ENCODE data around the gene PGAM5. TPM values are rescaled to one million over a fixed set of nuclear protein-coding genes. Genes with fewer than 3 reads are reported as not detected.

Gene PGAM5
- total and polyA plus RNA-seq, 10 of the 15 experiments (the other 5 are each of a cell fraction or from before 2014, with no cell fraction given), result 8.2 to 90.9 (median 45.3) TPM

- TF ChIP-seq ZNF687 (IDR thresholded peaks at IDR 0.05) (peak; percentile 77), PAX5 (IDR thresholded peaks at IDR 0.05; ENCODE audit: borderline replicate concordance, low read depth, low read length) (peak; percentile 79), ZSCAN29 (IDR thresholded peaks at IDR 0.05) (no peak)
- TF ChIP-seq, protein P1, sequence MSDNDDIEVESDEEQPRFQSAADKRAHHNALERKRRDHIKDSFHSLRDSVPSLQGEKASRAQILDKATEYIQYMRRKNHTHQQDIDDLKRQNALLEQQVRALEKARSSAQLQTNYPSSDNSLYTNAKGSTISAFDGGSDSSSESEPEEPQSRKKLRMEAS (IDR thresholded peaks at IDR 0.05; ENCODE audit: low read depth, low read length), result peak; percentile 89
Measured at GRCh38 chr12:132710405-132711079, at the start of gene PGAM5 (continued).

DNA sequence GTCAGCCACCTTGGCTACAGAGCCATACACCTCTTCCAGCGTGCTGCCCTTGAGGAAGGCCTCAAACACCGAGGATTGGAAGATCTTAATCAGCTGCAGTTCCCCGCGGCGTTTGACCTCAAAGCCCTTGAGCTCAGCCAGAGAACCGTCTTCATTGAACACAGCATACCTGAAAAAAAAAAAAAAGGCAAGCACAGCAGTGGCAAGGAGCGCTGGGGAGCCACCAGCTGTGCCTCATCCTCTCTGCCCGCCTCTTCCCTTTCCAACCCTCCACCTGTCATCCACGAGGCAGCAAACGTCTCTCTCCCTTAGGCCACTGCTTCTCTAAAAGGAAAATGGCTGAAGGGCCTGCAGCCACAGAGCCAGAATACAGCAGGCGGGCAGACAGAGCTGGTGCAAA lies 49.6 kb upstream of the PGAM5 start:
- ATAC-seq, result no peak
- H3K4me1 ChIP-seq (ENCODE audit: control insufficient read depth, insufficient read depth, low read length), result no peaks in the 10 kb centered on the region
- H3K27ac ChIP-seq (ENCODE audit: control insufficient read depth, insufficient read depth), result no peak overlapping the region
- H4K20me1 ChIP-seq (ENCODE audit: control insufficient read depth, insufficient read depth), result no peaks in the 10 kb centered on the region
- FAIRE-seq, result no peak
- no peak overlapping the region for H3K4me2 ChIP-seq (ENCODE audit: control insufficient read depth, insufficient read depth)
- TF ChIP-seq POLR2A (IDR thresholded peaks at IDR 0.05; ENCODE audit: low read depth, low read length), result 0 out of 2 replicates have a peak, but pooled peaks have one; percentile 5
- no peak for TF ChIP-seq DPF2 (IDR thresholded peaks at IDR 0.05)
- no peaks in the 10 kb centered on the region for H3K79me2 ChIP-seq (ENCODE audit: control insufficient read depth, insufficient read depth, low read length)
- SMC1A ChIA-PET (ENCODE audit: uncharacterized antibody, unreplicated experiment), result no interaction called here
- RAD21 ChIA-PET (ENCODE audit: unreplicated experiment), result no interaction called here
- intact Hi-C loops (cut with micrococcal nuclease; ENCODE audit: unreplicated experiment), result no loop called here
- no peak overlapping the region for H2AFZ ChIP-seq (ENCODE audit: control insufficient read depth, low read depth, low read length)
- TSS peak; percentile 29 for BruUV-seq (replicated peaks)
- CTCF ChIA-PET, result no interaction called here
- in situ Hi-C loops (cut with MboI), result no loop called here
- no peaks in the 10 kb centered on the region for H3K27me3 ChIP-seq (replicated peaks in 1 of 2; ENCODE audit: control insufficient read depth in 2 of 2, insufficient read depth in 2 of 2, low read length in 1 of 2)
- H3K9me3 ChIP-seq (replicated peaks; ENCODE audit: control insufficient read depth, insufficient read depth, low read length), result no peaks in the 10 kb centered on the region
- POLR2A ChIA-PET, result no interaction called here
- peaks cover 33 to 52% of the 10 kb centered on the region in 2 experiments; a peak in 3 of 4 replicates for H3K36me3 ChIP-seq (ENCODE audit: control insufficient read depth in 2 of 2, insufficient read depth in 2 of 2, low read length in 1 of 2)
- H3K4me3 ChIP-seq, result no peak overlapping the region
- DNase-seq (ENCODE audit: low read depth, low spot score), result no peak
- no peak overlapping the region for H3K9ac ChIP-seq (ENCODE audit: control insufficient read depth, insufficient read depth, low read length)
- WGBS (ENCODE audit: insufficient coverage, insufficient replicate concordance, low lambda C conversion rate, missing lambda C conversion rate), result 98% methylated on average over 11 of the region's 11 CpGs

All from GM12878 (cell line).